Fibroblast of mammary gland (primary cell): ENCODE data around the gene GLCCI1.
"Not testable (repeated sequence)": the region's sequence is repeated elsewhere in the genome, so short reads cannot be mapped to it uniquely, and the experiment has no call there.

Experiments
- DNase-seq: peaks from one replicate; pipeline ENCODE4 v3.0.0-alpha.2; 2010; ENCODE audit warnings: low read depth
- H3K4me3 ChIP-seq: 2 replicates; pipeline ENCODE4 v1.5.1; 2011; ENCODE audit warnings: low read depth, mild to moderate bottlenecking, low read length, moderate library complexity; ENCODE audit not compliant: control insufficient read depth
- CTCF ChIP-seq: conservative IDR thresholded peaks from 2 replicates; pipeline ENCODE4 v1.5.1; 2011; ENCODE audit warnings: low read depth, low read length, inconsistent platforms; ENCODE audit not compliant: control insufficient read depth, insufficient read depth

GLCCI1 gene

DNA sequence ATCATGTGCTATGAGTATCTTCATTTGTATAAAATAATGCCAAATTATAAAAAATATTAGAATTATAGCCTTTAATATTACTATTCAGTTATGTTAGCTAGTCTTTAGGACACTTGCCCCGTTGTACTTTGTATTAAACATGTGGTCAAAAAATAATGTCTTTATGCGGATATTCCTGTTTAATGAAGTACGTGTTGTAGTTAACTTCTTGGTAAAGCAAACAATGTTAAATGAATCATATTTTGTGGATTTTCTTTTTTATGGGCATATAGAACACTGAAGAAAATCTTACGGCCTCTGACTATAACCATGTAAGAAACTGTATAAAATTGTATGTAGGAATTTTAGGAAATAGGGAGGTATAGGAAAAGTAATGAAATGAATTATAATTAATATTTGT lies 14.3 kb downstream of the GLCCI1 start:
- H3K4me3 ChIP-seq, result no peak overlapping the region
- no peak for TF ChIP-seq CTCF

GRCh38 chr7:7984424-7984823 lies 15.8 kb downstream of the GLCCI1 start:
- no peak for TF ChIP-seq CTCF
- H3K4me3 ChIP-seq, result no peak overlapping the region

More for the DNA sequence above, 14.3 kb downstream of the GLCCI1 start:
- no peak for DNase-seq

DNA sequence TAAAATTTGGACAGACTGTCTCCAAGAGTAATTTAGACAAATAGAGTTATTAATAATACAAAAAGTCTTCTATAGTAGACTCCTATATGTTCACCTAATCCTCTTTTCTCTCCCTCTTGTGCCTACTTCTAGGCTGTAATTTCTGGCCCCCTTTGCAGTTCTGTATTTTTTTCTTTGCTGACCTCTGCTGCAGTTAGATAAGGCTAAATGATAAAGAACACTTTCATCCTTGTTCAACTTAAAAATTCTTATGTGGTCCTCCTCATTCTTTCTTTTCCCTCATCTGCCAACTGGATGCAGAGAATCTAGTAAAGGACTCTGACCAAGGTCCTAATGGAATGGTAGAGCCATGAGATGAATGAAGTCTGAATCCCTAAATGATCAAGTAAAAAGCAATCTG lies 20.1 kb downstream of the GLCCI1 start:
- no peak for DNase-seq
- no peak for TF ChIP-seq CTCF
- H3K4me3 ChIP-seq, result no peak overlapping the region

More at GRCh38 chr7:7984424-7984823, 15.8 kb downstream of the GLCCI1 start:
- DNase-seq, result no peak

DNA sequence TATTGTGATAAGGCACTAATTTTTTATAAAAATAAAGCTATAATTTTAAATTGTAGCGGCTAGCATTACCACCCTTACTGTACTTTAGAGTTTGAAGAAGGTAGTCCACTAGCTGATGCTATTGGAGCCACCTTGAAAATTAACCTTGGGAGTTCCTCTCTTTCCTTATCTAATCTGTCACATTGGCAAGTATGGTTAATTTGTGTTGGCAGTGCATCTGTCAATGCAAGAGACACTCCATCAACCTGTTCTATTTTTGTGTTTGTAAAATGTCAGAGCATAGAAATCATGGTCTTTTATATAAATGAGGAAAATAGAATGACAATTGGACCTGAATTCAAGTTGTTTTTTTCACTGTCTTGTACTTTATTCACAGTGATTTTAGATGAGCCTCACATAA lies 20.5 kb downstream of the GLCCI1 start:
- no peak for TF ChIP-seq CTCF
- DNase-seq, result no peak
- no peak overlapping the region for H3K4me3 ChIP-seq

GRCh38 chr7:7989616-7990440 lies 21.2 kb downstream of the GLCCI1 start:
- no peak overlapping the region for H3K4me3 ChIP-seq
- TF ChIP-seq CTCF, result no peak
- no peak for DNase-seq

GRCh38 chr7:7990441-7990761 lies 21.8 kb downstream of the GLCCI1 start:
- no peak overlapping the region for H3K4me3 ChIP-seq
- DNase-seq, result no peak
- no peak for TF ChIP-seq CTCF

DNA sequence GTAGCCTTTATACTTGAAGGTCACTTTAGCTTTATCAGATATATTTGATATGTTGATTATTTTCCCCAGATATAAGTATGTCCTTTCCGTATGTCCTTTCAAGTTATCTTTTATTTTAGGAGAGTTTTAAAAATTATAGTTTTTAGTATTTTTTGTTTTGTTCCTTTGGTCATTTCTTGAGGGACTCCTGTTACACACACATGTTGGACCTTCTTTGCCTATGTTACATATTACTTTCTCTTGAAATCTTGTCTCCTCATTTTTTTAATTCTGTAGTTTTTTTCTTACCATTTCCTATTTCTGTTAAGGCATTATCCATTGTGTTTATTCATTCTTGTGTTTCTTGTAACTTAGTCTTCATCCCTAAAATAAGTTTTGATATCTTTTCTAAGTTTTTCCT lies 23.9 kb downstream of the GLCCI1 start:
- no peak for TF ChIP-seq CTCF
- H3K4me3 ChIP-seq, result no peak overlapping the region
- peak; percentile 21 for DNase-seq

- not testable (repeated sequence) for DNase-seq, H3K4me3 ChIP-seq
These were observed 26.8 kb downstream of the GLCCI1 start for GRCh38 chr7:7995348-7995747.
